A673 (cell line): ENCODE measurements around the gene SIRT7. TPM values are rescaled to one million over a fixed set of nuclear protein-coding genes. Genes with fewer than 3 reads are reported as not detected.

Source experiments
- BruUV-seq: library from RNA; stranded (reverse); fragments of 400-500 nt; replicated peaks from 2 replicates; lab custom pipeline; 2021; lab: Mats Ljungman, UMichigan
- CTCF ChIA-PET: fragments of 300-600 bp; sonication (Branson Sonifier 250); formaldehyde crosslinking; loops from one replicate; lab custom pipeline; 2022; ENCODE audit warnings: antibody characterized with exemption; lab: Charles Lee
- POLR2A ChIA-PET: fragments of 300-600 bp; sonication (Branson Sonifier 250); formaldehyde crosslinking; loops from one replicate; lab custom pipeline; 2022; ENCODE audit warnings: antibody characterized with exemption; ENCODE audit not compliant: low non-redundant PET; lab: Charles Lee
- DNase-seq: peaks from one replicate; pipeline ENCODE4 v3.0.0-alpha.2; 2015; ENCODE audit warnings: low spot score
- H3K27ac ChIP-seq: fragments of 200-600 bp; sonication (generic); 2 replicates; pipeline ENCODE4 v1.5.1; 2016; ENCODE audit warnings: mixed run types, low read depth, mild to moderate bottlenecking, mixed read lengths, antibody characterized with exemption, low read length; ENCODE audit not compliant: poor library complexity, severe bottlenecking
- H3K27me3 ChIP-seq: fragments of 200-600 bp; sonication (generic); replicated peaks from 2 replicates; pipeline ENCODE4 v1.6.1; 2017; ENCODE audit warnings: mixed run types, low read depth, mild to moderate bottlenecking, mixed read lengths, antibody characterized with exemption, low read length; ENCODE audit not compliant: insufficient read depth, poor library complexity
- H3K36me3 ChIP-seq: fragments of 200-600 bp; sonication (generic); 2 replicates; pipeline ENCODE4 v1.6.1; 2016; ENCODE audit warnings: mixed run types, mild to moderate bottlenecking, mixed read lengths, antibody characterized with exemption, low read length; ENCODE audit not compliant: insufficient read depth, poor library complexity, severe bottlenecking
- H3K4me1 ChIP-seq: fragments of 200-600 bp; sonication (generic); 2 replicates; pipeline ENCODE4 v1.6.1; 2017; ENCODE audit warnings: mixed run types, mild to moderate bottlenecking, mixed read lengths, antibody characterized with exemption, low read length; ENCODE audit not compliant: insufficient read depth, poor library complexity, severe bottlenecking
- H3K4me3 ChIP-seq: fragments of 200-600 bp; sonication (generic); 2 replicates; pipeline ENCODE4 v1.5.1; 2016; ENCODE audit warnings: low read depth, mixed run types, mild to moderate bottlenecking, mixed read lengths, low read length; ENCODE audit not compliant: poor library complexity, severe bottlenecking
- H3K9me3 ChIP-seq: fragments of 200-600 bp; sonication (generic); 2 replicates; pipeline ENCODE4 v1.6.1; 2016; ENCODE audit warnings: mixed run types, low read depth, mild to moderate bottlenecking, mixed read lengths, antibody characterized with exemption, low read length; ENCODE audit not compliant: poor library complexity, severe bottlenecking
- EZH2 ChIP-seq: fragments of 200-600 bp; sonication (generic); IDR thresholded peaks from 2 replicates; pipeline ENCODE4 v1.6.1; 2017; ENCODE audit warnings: borderline replicate concordance, low read depth, mild to moderate bottlenecking, mixed read lengths, antibody characterized with exemption, low read length; ENCODE audit not compliant: poor library complexity, severe bottlenecking
- intact Hi-C: fragments of 100-400 bp; cut with micrococcal nuclease; formaldehyde crosslinking; loops from one replicate; pipeline ENCODE4 v1.10.0; 2022; ENCODE audit not compliant: unreplicated experiment
- total RNA-seq: library from RNA; stranded (reverse); gene quantifications from 2 replicates; pipeline ENCODE4 v1.2.3, GENCODE V29; 2021
- TF ChIP-seq, protein P1 (sequence below): fragments of 300-800, 200-600 bp; sonication (generic); conservative IDR thresholded peaks from 2 replicates; pipeline ENCODE4 v1.5.1; 2017; ENCODE audit warnings: low read depth, mild to moderate bottlenecking, antibody characterized with exemption, low read length, moderate library complexity, mixed read lengths

SIRT7 gene
- total RNA-seq, 1 experiment from 2014 or later = 36.6 TPM

DNA sequence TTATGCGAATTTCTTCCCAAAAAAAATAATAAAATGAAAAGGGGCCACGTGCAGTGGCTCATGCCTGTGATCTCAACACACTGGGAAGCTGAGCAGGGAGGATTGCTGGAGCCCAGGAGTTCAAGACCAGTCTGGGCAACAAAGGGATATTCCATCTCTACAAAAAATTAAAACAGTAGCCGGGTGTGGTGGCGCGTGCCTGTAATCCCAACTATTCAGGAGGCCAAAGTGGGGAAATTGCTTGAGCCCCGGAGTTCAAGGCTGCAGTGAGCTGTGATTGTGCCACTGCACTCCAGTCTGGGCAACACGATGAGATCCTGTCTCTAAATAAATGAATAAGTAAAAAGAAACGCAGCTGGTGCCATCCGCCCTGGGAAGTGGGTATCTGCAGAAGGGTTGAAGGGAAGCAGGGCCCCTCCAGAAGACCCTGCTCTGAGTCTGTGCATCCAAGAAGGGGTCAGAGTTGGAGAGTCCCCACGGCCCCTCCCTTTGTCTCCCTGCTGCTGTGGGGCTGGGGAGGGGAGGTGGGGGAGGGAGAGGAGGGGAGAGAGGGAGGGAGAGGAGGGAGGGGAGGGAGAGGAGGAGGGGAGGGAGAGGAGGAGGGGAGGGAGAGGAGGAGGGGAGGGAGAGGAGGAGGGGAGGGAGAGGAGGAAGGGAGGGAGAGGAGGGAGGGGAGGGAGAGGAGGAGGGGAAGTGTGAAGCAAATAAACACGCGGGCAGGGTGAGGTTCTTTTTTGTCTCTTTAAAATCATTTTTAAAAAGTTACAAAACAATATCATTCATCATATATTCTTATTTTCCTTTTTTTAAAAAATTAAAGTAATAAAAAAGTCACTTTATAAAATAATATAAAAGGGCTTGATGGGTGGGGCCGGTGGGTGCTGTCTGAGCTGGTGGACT lies 34.1 kb upstream of the SIRT7 start:
- Histone ChIP-seq H3K4me1 (no peaks in the 10 kb centered on the region), H3K27me3 (no peaks in the 10 kb centered on the region), H3K36me3 (no peaks in the 10 kb centered on the region), H3K9me3 (no peaks in the 10 kb centered on the region), H3K4me3 (no peak overlapping the region), H3K27ac (no peak overlapping the region)
- POLR2A ChIA-PET = no interaction called here
- DNase-seq = no peak
- no peak for TF ChIP-seq EZH2
- TF ChIP-seq, protein P1, sequence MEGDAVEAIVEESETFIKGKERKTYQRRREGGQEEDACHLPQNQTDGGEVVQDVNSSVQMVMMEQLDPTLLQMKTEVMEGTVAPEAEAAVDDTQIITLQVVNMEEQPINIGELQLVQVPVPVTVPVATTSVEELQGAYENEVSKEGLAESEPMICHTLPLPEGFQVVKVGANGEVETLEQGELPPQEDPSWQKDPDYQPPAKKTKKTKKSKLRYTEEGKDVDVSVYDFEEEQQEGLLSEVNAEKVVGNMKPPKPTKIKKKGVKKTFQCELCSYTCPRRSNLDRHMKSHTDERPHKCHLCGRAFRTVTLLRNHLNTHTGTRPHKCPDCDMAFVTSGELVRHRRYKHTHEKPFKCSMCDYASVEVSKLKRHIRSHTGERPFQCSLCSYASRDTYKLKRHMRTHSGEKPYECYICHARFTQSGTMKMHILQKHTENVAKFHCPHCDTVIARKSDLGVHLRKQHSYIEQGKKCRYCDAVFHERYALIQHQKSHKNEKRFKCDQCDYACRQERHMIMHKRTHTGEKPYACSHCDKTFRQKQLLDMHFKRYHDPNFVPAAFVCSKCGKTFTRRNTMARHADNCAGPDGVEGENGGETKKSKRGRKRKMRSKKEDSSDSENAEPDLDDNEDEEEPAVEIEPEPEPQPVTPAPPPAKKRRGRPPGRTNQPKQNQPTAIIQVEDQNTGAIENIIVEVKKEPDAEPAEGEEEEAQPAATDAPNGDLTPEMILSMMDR = no peak
- intact Hi-C loops = no loop called here
- CTCF ChIA-PET = no interaction called here
- BruUV-seq = no TSS peak

DNA sequence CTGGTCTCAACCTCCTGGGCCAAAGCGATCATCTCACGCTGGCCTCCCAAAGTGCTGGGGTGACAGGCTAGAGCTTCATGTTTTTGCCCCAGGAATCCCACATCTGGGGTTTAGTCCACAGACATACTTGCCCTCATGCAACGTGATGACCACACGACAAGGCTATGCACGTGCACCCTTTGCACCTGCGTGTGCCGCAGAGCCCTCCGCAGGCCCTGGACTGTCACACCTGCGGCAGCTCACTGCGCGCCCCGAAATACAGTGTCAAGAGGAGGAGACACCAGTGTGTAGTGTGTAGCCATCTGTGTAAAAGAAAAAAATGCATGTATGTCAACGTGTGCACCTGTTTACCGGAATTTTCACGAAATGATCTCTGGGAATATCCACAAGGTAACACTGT lies 32.5 kb upstream of the SIRT7 start:
- Histone ChIP-seq H3K4me1 (no peaks in the 10 kb centered on the region), H3K27ac (no peak overlapping the region), H3K27me3 (no peaks in the 10 kb centered on the region), H3K4me3 (no peak overlapping the region), H3K9me3 (no peaks in the 10 kb centered on the region), H3K36me3 (no peaks in the 10 kb centered on the region)
- ChIA-PET CTCF (no interaction called here), POLR2A (no interaction called here)
- no TSS peak for BruUV-seq
- intact Hi-C loops = no loop called here
- no peak for DNase-seq
- no peak for TF ChIP-seq EZH2
- TF ChIP-seq, protein P1 = no peak

DNA sequence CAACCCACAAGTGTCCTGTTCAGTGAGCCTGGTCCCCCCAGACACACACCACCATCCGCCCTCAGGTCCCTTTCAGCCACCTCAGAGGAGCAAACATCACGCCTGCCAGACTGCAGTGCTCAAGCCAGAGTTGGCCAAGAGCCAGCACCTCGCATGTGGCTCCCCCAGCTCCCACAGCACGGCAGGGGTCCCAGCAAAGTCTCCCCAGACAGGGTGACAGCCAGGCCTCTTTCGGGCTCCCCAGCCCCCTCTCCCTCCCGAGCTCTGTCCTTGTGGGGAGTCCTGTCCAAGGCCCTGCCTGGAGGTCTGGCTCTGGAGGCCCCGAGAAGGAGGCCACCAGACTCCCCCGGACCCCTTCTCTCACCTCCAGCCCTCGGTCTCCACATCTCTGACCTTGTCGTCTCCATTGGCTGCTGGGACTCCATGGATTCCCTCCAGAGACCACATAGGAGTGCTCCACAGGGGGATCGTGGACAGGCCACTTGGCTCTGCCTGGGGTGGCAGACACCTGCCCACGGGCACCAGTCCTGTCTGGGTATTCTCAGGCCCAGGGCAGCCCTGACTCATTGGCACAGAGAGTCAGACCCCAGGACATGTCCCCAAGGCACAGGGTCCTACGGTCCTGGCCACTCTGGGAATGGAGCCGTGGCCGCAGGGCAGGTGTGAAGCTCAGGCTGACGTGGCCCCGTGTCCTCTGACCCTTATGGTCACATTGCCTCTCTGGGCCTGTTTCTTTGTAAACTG lies 30.8 kb upstream of the SIRT7 start:
- intact Hi-C loops = no loop called here
- Histone ChIP-seq H3K36me3 (no peaks in the 10 kb centered on the region), H3K9me3 (no peaks in the 10 kb centered on the region), H3K27ac (no peak overlapping the region), H3K27me3 (no peaks in the 10 kb centered on the region), H3K4me3 (no peak overlapping the region), H3K4me1 (no peaks in the 10 kb centered on the region)
- no peak for TF ChIP-seq EZH2
- TF ChIP-seq, protein P1 = no peak
- POLR2A ChIA-PET = no interaction called here
- BruUV-seq = no TSS peak
- no peak for DNase-seq
- CTCF ChIA-PET = no interaction called here
